Coronary artery (tissue), 2 donors: ENCODE measurements around the gene CES1.
"Not testable (repeated sequence)": the region's sequence is repeated elsewhere in the genome, so short reads cannot be mapped to it uniquely, and the experiment has no call there.

Experiments used
- DNase-seq: peaks from one replicate; pipeline ENCODE4 v3.0.0-alpha.2; 2017; ENCODE audit warnings: low spot score
- H3K27ac ChIP-seq, 2 donors: fragments of 200-600 bp; sonication (generic); one replicate each; pipeline ENCODE4 v1.5.1; 2016 to 2019
- H3K4me3 ChIP-seq: fragments of 200-600 bp; sonication (generic); 2 replicates; pipeline ENCODE4 v1.5.1; 2016; ENCODE audit warnings: mild to moderate bottlenecking, moderate library complexity
- TF ChIP-seq, protein P1 (sequence below): fragments of 200-600 bp; sonication (generic); IDR thresholded peaks from one replicate; pipeline ENCODE4 v1.5.1; 2019; ENCODE audit warnings: antibody characterized with exemption

Gene CES1

DNA sequence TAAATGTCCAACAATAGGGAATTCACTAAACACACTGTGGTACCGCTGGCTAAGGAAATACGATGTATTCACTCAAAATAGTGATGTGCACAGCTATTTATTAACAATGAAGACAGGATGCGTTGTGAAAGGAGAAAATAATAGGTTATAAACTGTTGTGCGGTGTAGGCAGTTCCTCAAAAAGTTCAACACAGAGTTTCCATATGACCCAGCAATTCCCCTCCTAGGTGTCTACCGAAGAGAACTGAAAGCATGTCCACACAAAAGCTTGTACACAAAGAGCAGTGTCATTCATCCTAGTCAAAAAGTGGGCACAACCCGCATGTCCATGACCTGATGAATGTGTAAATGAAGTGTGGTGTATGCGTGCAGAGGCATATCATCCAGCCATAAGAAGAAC lies 1.2 kb upstream of the CES1 start:
- no peak overlapping the region for H3K27ac ChIP-seq
- TF ChIP-seq, protein P1, sequence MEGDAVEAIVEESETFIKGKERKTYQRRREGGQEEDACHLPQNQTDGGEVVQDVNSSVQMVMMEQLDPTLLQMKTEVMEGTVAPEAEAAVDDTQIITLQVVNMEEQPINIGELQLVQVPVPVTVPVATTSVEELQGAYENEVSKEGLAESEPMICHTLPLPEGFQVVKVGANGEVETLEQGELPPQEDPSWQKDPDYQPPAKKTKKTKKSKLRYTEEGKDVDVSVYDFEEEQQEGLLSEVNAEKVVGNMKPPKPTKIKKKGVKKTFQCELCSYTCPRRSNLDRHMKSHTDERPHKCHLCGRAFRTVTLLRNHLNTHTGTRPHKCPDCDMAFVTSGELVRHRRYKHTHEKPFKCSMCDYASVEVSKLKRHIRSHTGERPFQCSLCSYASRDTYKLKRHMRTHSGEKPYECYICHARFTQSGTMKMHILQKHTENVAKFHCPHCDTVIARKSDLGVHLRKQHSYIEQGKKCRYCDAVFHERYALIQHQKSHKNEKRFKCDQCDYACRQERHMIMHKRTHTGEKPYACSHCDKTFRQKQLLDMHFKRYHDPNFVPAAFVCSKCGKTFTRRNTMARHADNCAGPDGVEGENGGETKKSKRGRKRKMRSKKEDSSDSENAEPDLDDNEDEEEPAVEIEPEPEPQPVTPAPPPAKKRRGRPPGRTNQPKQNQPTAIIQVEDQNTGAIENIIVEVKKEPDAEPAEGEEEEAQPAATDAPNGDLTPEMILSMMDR = no peak
- DNase-seq = no peak

GRCh38 chr16:55832425-55832772 lies 497 bp downstream of the CES1 start:
- H3K4me3 ChIP-seq = peak overlapping the region; percentile 40

More for the DNA sequence above, 1.2 kb upstream of the CES1 start:
- H3K4me3 ChIP-seq = no peak overlapping the region

GRCh38 chr16:55830658-55831294 lies 2.1 kb downstream of the CES1 start:
- H3K27ac ChIP-seq = no peak overlapping the region
- TF ChIP-seq, protein P1 = no peak
- DNase-seq = peak; percentile 36

More at GRCh38 chr16:55832425-55832772, 497 bp downstream of the CES1 start:
- TF ChIP-seq, protein P1 = no peak
- no peak for DNase-seq
- peak overlapping the region in 1 of 2 donors; percentile 16 for H3K27ac ChIP-seq

DNA sequence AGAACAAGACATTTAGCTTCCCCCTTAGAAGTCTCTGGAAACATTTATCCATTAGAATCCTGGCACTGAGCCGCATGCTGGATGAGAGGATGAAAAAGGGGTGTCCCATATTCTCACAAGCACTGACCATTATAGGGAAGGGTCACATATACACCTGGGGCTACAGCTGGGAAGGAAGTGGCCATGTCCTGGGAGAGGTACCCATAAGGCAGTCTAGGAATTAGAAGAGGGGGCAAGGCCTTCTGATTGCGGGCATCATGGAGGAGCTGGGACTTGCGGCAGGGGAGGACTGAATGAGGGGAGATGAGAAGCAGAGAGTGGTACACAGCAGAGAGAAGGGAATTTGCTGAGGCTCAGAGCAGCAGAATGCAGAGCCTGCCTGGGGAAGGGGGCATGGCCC lies 3.7 kb downstream of the CES1 start:
- peak; percentile 55 for DNase-seq
- not testable (repeated sequence) for H3K4me3 ChIP-seq, H3K27ac ChIP-seq

More at GRCh38 chr16:55830658-55831294, 2.1 kb downstream of the CES1 start:
- no peak overlapping the region for H3K4me3 ChIP-seq

- H3K27ac ChIP-seq = no peak overlapping the region
- H3K4me3 ChIP-seq = no peak overlapping the region
- TF ChIP-seq, protein P1 = no peak
- DNase-seq = peak; percentile 73
Measured at GRCh38 chr16:55828680-55829079, 4.2 kb downstream of the CES1 start.

DNA sequence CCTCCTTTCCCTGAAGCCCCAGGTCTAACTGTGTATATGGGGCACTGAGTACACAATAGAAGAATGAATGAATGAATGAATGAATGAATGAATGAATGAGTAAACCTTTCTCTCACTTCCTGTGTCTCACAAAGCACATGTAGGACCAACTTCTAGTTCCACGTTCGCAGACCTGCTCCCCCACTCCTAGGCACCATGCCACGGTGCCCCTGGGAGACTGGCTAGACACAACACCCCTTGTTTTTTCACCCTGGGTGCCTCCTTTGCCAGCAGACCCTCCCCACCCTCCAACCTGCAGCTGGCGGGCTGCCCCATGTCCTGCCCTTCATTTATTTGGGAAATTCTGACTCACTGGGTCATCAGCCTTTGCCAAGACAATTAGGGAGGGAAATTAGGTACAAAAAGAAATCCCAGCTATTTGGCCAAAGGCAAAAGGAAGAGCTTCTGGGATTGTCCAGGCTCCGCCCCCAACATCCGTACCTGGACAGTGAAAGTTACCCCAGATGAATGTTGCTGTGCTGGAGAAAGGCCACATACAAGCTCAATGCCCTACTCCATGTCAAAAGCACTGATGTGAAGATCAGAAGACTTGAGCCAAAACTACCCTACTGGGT lies 7.7 kb downstream of the CES1 start:
- Histone ChIP-seq H3K27ac (no peak overlapping the region), H3K4me3 (no peak overlapping the region)
- TF ChIP-seq, protein P1 = no peak
- DNase-seq = peak; percentile 28

GRCh38 chr16:55824473-55825000 lies 8.4 kb downstream of the CES1 start:
- no peak overlapping the region for H3K4me3 ChIP-seq
- H3K27ac ChIP-seq = no peak overlapping the region
- TF ChIP-seq, protein P1 = no peak
- DNase-seq = no peak
